WTC11 (cell line): ENCODE measurements around the gene ARHGAP32. TPM values are rescaled to one million over a fixed set of nuclear protein-coding genes. Genes with fewer than 3 reads are reported as not detected.

Experiments used
- ATAC-seq: fragments of 200-7000 bp; cut with Tn5 transposase; 2 replicates; pipeline ENCODE4 v1.10.0; 2021; ENCODE audit warnings: mild to moderate bottlenecking, moderate library complexity
- CTCF ChIA-PET: fragments of 300-600 bp; sonication (Branson Sonifier 250); formaldehyde crosslinking; loops from one replicate; lab custom pipeline; 2021; ENCODE audit warnings: antibody characterized with exemption; lab: Charles Lee
- POLR2A ChIA-PET: fragments of 350-600 bp; sonication (Branson Sonifier 250); formaldehyde crosslinking; loops from one replicate; lab custom pipeline; 2021; ENCODE audit warnings: antibody characterized with exemption; lab: Charles Lee
- DNase-seq: peaks from one replicate; pipeline ENCODE4 v3.0.0; 2021; ENCODE audit warnings: low spot score
- H3K27ac Mint-ChIP-seq: 2 replicates; pipeline ENCODE4 v1.8.0; 2021; ENCODE audit warnings: mixed read lengths
- H3K27me3 Mint-ChIP-seq: 2 replicates; pipeline ENCODE4 v1.8.0; 2021; ENCODE audit warnings: low read depth, mild to moderate bottlenecking, moderate library complexity, mixed read lengths
- H3K36me3 Mint-ChIP-seq: 2 replicates; pipeline ENCODE4 v1.8.0; 2021; ENCODE audit warnings: mixed read lengths
- H3K4me1 Mint-ChIP-seq: 2 replicates; pipeline ENCODE4 v1.8.0; 2022; ENCODE audit warnings: mixed read lengths
- H3K4me3 Mint-ChIP-seq: 2 replicates; pipeline ENCODE4 v1.8.0; 2021; ENCODE audit warnings: mild to moderate bottlenecking, moderate library complexity, mixed read lengths
- H3K9me3 Mint-ChIP-seq: 2 replicates; pipeline ENCODE4 v1.8.0; 2021; ENCODE audit warnings: mixed read lengths
- E2F5 ChIP-seq: sonication (generic); formaldehyde crosslinking; IDR thresholded peaks from 2 replicates; pipeline ENCODE4 v1.8.1; 2022; ENCODE audit warnings: mild to moderate bottlenecking, moderate library complexity, missing genetic modification reagents
- ELF4 ChIP-seq: sonication (generic); formaldehyde crosslinking; IDR thresholded peaks from 2 replicates; pipeline ENCODE4 v1.8.1; 2022; ENCODE audit warnings: low read depth, mild to moderate bottlenecking, moderate library complexity, missing genetic modification reagents
- EMX1 ChIP-seq: fragments of 250-450 bp; sonication (Bioruptor Pico); IDR thresholded peaks from 2 replicates; pipeline ENCODE4 v1.8.0; 2021; ENCODE audit warnings: mild to moderate bottlenecking
- FOXP4 ChIP-seq: sonication (generic); formaldehyde crosslinking; IDR thresholded peaks from 2 replicates; pipeline ENCODE4 v1.8.0; 2022; ENCODE audit warnings: mild to moderate bottlenecking, missing genetic modification reagents
- GRHL2 ChIP-seq: fragments of 250-450 bp; sonication (Bioruptor Pico); IDR thresholded peaks from 2 replicates; pipeline ENCODE4 v1.8.0; 2022; ENCODE audit warnings: mild to moderate bottlenecking, moderate library complexity; ENCODE audit not compliant: insufficient replicate concordance, severe bottlenecking
- IRF2 ChIP-seq: sonication (generic); formaldehyde crosslinking; IDR thresholded peaks from 2 replicates; pipeline ENCODE4 v1.8.0; 2022; ENCODE audit warnings: low read depth, missing genetic modification reagents, borderline replicate concordance
- MLX ChIP-seq: sonication (generic); formaldehyde crosslinking; IDR thresholded peaks from 2 replicates; pipeline ENCODE4 v1.8.1; 2023; ENCODE audit warnings: mild to moderate bottlenecking, missing genetic modification reagents, moderate library complexity
- NFE2L1 ChIP-seq: sonication (generic); formaldehyde crosslinking; IDR thresholded peaks from 2 replicates; pipeline ENCODE4 v1.8.1; 2023; ENCODE audit warnings: missing genetic modification reagents
- NFYB ChIP-seq: sonication (generic); formaldehyde crosslinking; conservative IDR thresholded peaks from 2 replicates; pipeline ENCODE4 v1.8.0; 2022; ENCODE audit warnings: low read depth, missing genetic modification reagents
- OVOL2 ChIP-seq: fragments of 250-450 bp; sonication (Bioruptor Pico); IDR thresholded peaks from 2 replicates; pipeline ENCODE4 v1.9.0; 2021; ENCODE audit warnings: mild to moderate bottlenecking, borderline replicate concordance
- PRRX2 ChIP-seq: fragments of 250-450 bp; sonication (Bioruptor Pico); IDR thresholded peaks from 2 replicates; pipeline ENCODE4 v1.8.0; 2021; ENCODE audit warnings: mild to moderate bottlenecking
- RELA ChIP-seq: sonication (generic); formaldehyde crosslinking; IDR thresholded peaks from 2 replicates; pipeline ENCODE4 v1.8.1; 2022; ENCODE audit warnings: missing genetic modification reagents, mild to moderate bottlenecking, borderline replicate concordance
- SP1 ChIP-seq: sonication (generic); formaldehyde crosslinking; conservative IDR thresholded peaks from 2 replicates; pipeline ENCODE4 v1.8.1; 2022; ENCODE audit warnings: missing genetic modification reagents
- STAT6 ChIP-seq: sonication (generic); formaldehyde crosslinking; conservative IDR thresholded peaks from 2 replicates; pipeline ENCODE4 v1.8.1; 2023; ENCODE audit warnings: mild to moderate bottlenecking, low read depth, missing genetic modification reagents, moderate library complexity
- TCF7 ChIP-seq: sonication (generic); formaldehyde crosslinking; IDR thresholded peaks from 2 replicates; pipeline ENCODE4 v1.8.0; 2022; ENCODE audit warnings: mild to moderate bottlenecking, low read depth, missing genetic modification reagents, moderate library complexity
- TEAD4 ChIP-seq: sonication (generic); formaldehyde crosslinking; IDR thresholded peaks from 2 replicates; pipeline ENCODE4 v1.8.0; 2022; ENCODE audit warnings: mild to moderate bottlenecking, missing genetic modification reagents
- TP53 ChIP-seq: sonication (generic); formaldehyde crosslinking; IDR thresholded peaks from 2 replicates; pipeline ENCODE4 v1.8.1; 2023; ENCODE audit warnings: mild to moderate bottlenecking, missing genetic modification reagents
- USF2 ChIP-seq: sonication (generic); formaldehyde crosslinking; IDR thresholded peaks from 2 replicates; pipeline ENCODE4 v1.8.1; 2023; ENCODE audit warnings: mild to moderate bottlenecking, missing genetic modification reagents, moderate library complexity
- ZNF138 ChIP-seq: sonication (generic); formaldehyde crosslinking; conservative IDR thresholded peaks from 2 replicates; pipeline ENCODE4 v1.8.1; 2022; ENCODE audit warnings: mild to moderate bottlenecking, moderate library complexity, missing genetic modification reagents
- ZNF423 ChIP-seq: fragments of 250-450 bp; sonication (Bioruptor Pico); IDR thresholded peaks from 2 replicates; pipeline ENCODE4 v2.1.2; 2022; ENCODE audit warnings: mild to moderate bottlenecking, moderate library complexity
- ZNF671 ChIP-seq: fragments of 250-450 bp; sonication (Bioruptor Pico); IDR thresholded peaks from 2 replicates; pipeline ENCODE4 v1.8.0; 2021; ENCODE audit warnings: mild to moderate bottlenecking
- ZSCAN18 ChIP-seq: fragments of 250-450 bp; sonication (Bioruptor Pico); IDR thresholded peaks from 2 replicates; pipeline ENCODE4 v2.1.2; 2022; ENCODE audit warnings: mild to moderate bottlenecking, moderate library complexity
- total RNA-seq: library from RNA; stranded (reverse); gene quantifications from 3 replicates; pipeline ENCODE4 v1.2.3, GENCODE V29; 2021

The ARHGAP32 gene
- total RNA-seq, 1 experiment from 2014 or later, result 25.6 TPM

- TF ChIP-seq ZNF423 (no peak), MLX (CRISPR knock-in tag) (no peak), ZSCAN18 (CRISPR knock-in tag) (no peak)
These were observed 236.5 kb downstream of the ARHGAP32 start (continued) for GRCh38 chr11:128955636-128956035.

GRCh38 chr11:128953151-128953550, 239.0 kb downstream of the ARHGAP32 start:
- ChIA-PET POLR2A (no interaction called here), CTCF (no interaction called here)
- no peak overlapping the region for H3K4me3 Mint-ChIP-seq
- H3K4me1 Mint-ChIP-seq, result no peaks in the 10 kb centered on the region
- H3K9me3 Mint-ChIP-seq, result no peaks in the 10 kb centered on the region
- TF ChIP-seq SP1 (CRISPR knock-in tag), result no peak
- no peak for TF ChIP-seq TEAD4
- no peak for TF ChIP-seq OVOL2 (CRISPR knock-in tag)
- TF ChIP-seq ZNF138 (CRISPR knock-in tag), result no peak
- no peak for TF ChIP-seq TP53 (CRISPR knock-in tag)
- no peak for TF ChIP-seq USF2
- no peak for TF ChIP-seq RELA (CRISPR knock-in tag)
- no peak for TF ChIP-seq PRRX2 (CRISPR knock-in tag)
- TF ChIP-seq E2F5 (CRISPR knock-in tag), result no peak
- TF ChIP-seq IRF2 (CRISPR knock-in tag), result no peak
- TF ChIP-seq MLX (CRISPR knock-in tag), result no peak
- TF ChIP-seq EMX1 (CRISPR knock-in tag), result no peak
- no peak for TF ChIP-seq TCF7 (CRISPR knock-in tag)
- TF ChIP-seq STAT6 (CRISPR knock-in tag), result no peak
- no peak for TF ChIP-seq ZNF671 (CRISPR knock-in tag)
- TF ChIP-seq FOXP4 (CRISPR knock-in tag), result no peak
- no peak for TF ChIP-seq GRHL2 (CRISPR knock-in tag)
- TF ChIP-seq NFYB, result no peak
- TF ChIP-seq NFE2L1, result no peak
- no peak for TF ChIP-seq ELF4 (CRISPR knock-in tag)
- no peak overlapping the region for H3K27ac Mint-ChIP-seq
- H3K36me3 Mint-ChIP-seq, result no peaks in the 10 kb centered on the region
- no peak for DNase-seq
- peaks cover 18% of the 10 kb centered on the region for H3K27me3 Mint-ChIP-seq
- no peak for ATAC-seq
